SU-DHL-6 (cell line): ENCODE measurements around the gene SUGCT.

ENCODE experiments used
- H2AFZ ChIP-seq: fragments of 200-600 bp; sonication (generic); 2 replicates; pipeline ENCODE4 v1.6.1; 2014; ENCODE audit warnings: low read depth, mild to moderate bottlenecking, moderate library complexity, mixed read lengths, antibody characterized with exemption, low read length; ENCODE audit not compliant: severe bottlenecking
- H3F3A ChIP-seq: fragments of 200-600 bp; shearing (Covaris generic); 2 replicates; pipeline ENCODE4 v1.6.0; 2016; ENCODE audit warnings: antibody characterized with exemption, mild to moderate bottlenecking; ENCODE audit not compliant: insufficient read depth
- H3K27ac ChIP-seq: fragments of 200-600 bp; sonication (generic); 2 replicates; pipeline ENCODE4 v1.5.1; 2016; ENCODE audit warnings: low read depth, mild to moderate bottlenecking, low read length, moderate library complexity, mixed read lengths
- H3K27me3 ChIP-seq: fragments of 200-600 bp; sonication (generic), shearing (Covaris generic); 2 replicates; pipeline ENCODE4 v1.6.0; 2014; ENCODE audit warnings: mild to moderate bottlenecking, low read length
- H3K36me3 ChIP-seq: fragments of 200-600 bp; sonication (generic); 2 replicates; pipeline ENCODE4 v1.6.1; 2014; ENCODE audit warnings: mild to moderate bottlenecking, low read length, mixed read lengths
- H3K4me2 ChIP-seq: fragments of 300-600, 200-600 bp; shearing (Covaris generic), sonication (generic); 2 replicates; pipeline ENCODE4 v1.6.0; 2014; ENCODE audit warnings: low read length, low read depth, mild to moderate bottlenecking; ENCODE audit not compliant: poor library complexity, severe bottlenecking
- H3K4me3 ChIP-seq: fragments of 200-600 bp; sonication (generic); 2 replicates; pipeline ENCODE4 v1.5.1; 2014; ENCODE audit warnings: antibody characterized with exemption, low read length, mild to moderate bottlenecking, mixed read lengths; ENCODE audit not compliant: insufficient read depth, poor library complexity, severe bottlenecking
- H3K79me2 ChIP-seq: fragments of 200-600 bp; sonication (generic); 2 replicates; pipeline ENCODE4 v1.6.1; 2014; ENCODE audit warnings: mild to moderate bottlenecking, low read length, moderate library complexity; ENCODE audit not compliant: insufficient read depth
- H3K9ac ChIP-seq: fragments of 200-600 bp; sonication (generic); 2 replicates; pipeline ENCODE4 v1.7.0; 2014; ENCODE audit warnings: mild to moderate bottlenecking, low read length
- H3K9me2 ChIP-seq: fragments of 200-600 bp; sonication (generic); replicated peaks from 2 replicates; pipeline ENCODE4 v1.6.1; 2014; ENCODE audit warnings: low read length; ENCODE audit not compliant: insufficient read depth
- H3K9me3 ChIP-seq: fragments of 200-600 bp; sonication (generic); 2 replicates; pipeline ENCODE4 v1.6.1; 2014; ENCODE audit warnings: low read length, mixed read lengths; ENCODE audit not compliant: insufficient read depth
- H4K20me1 ChIP-seq: fragments of 200-600 bp; sonication (generic); 2 replicates; pipeline ENCODE4 v1.6.1; 2014; ENCODE audit warnings: low read depth, mild to moderate bottlenecking, antibody characterized with exemption, low read length, moderate library complexity, mixed read lengths
- CTCF ChIP-seq: fragments of 200-600 bp; sonication (generic); IDR thresholded peaks from one replicate; pipeline ENCODE4 v1.5.1; 2017; ENCODE audit warnings: antibody characterized with exemption, mild to moderate bottlenecking, low read length, moderate library complexity; ENCODE audit not compliant: insufficient read depth, poor library complexity, severe bottlenecking
- EZH2phosphoT487 ChIP-seq: fragments of 200-600 bp; sonication (generic), shearing (Covaris generic); conservative IDR thresholded peaks from 2 replicates; pipeline ENCODE4 v1.6.1; 2018; ENCODE audit warnings: mild to moderate bottlenecking, antibody characterized with exemption, low read length, moderate library complexity, mixed read lengths

SUGCT gene

GRCh38 chr7:40842641-40843040 is 707.8 kb downstream of the SUGCT start:
- Histone ChIP-seq H3K4me2 (peak overlapping the region; percentile 78), H3K27me3 (no peaks in the 10 kb centered on the region)

GRCh38 chr7:40843338-40843985 is 708.7 kb downstream of the SUGCT start:
- H3K27ac ChIP-seq = peak overlapping the region; percentile 97

More at GRCh38 chr7:40842641-40843040, 707.8 kb downstream of the SUGCT start:
- Histone ChIP-seq H4K20me1 (no peaks in the 10 kb centered on the region), H3K4me3 (peak overlapping the region; percentile 36), H3K79me2 (peaks cover 24% of the 10 kb centered on the region), H3K9me2 (no peaks in the 10 kb centered on the region), H3K9ac (peak overlapping the region; percentile 49), H3K9me3 (peaks cover 7% of the 10 kb centered on the region; the same call in 1 of the 2 replicates), H3F3A (peaks cover 73% of the 10 kb centered on the region), H2AFZ (peak overlapping the region; percentile 24), H3K36me3 (peaks cover 12% of the 10 kb centered on the region), H3K27ac (peak overlapping the region; percentile 97)
- no peak for TF ChIP-seq EZH2phosphoT487

GRCh38 chr7:40845943-40846342 is 711.1 kb downstream of the SUGCT start:
- H3K27ac ChIP-seq = no peak overlapping the region
- H3K36me3 ChIP-seq = no peaks in the 10 kb centered on the region; the same call in 1 of the 2 replicates
- TF ChIP-seq CTCF (no peak), EZH2phosphoT487 (no peak)
- H3K4me2 ChIP-seq = no peak overlapping the region
- no peak overlapping the region for H3K4me3 ChIP-seq
- H3K9me3 ChIP-seq = no peaks in the 10 kb centered on the region
- peaks cover 45% of the 10 kb centered on the region for H3F3A ChIP-seq
- H4K20me1 ChIP-seq = no peaks in the 10 kb centered on the region
- H3K9ac ChIP-seq = no peak overlapping the region
- H3K27me3 ChIP-seq = no peaks in the 10 kb centered on the region
- H2AFZ ChIP-seq = no peak overlapping the region
- no peaks in the 10 kb centered on the region for H3K79me2 ChIP-seq
- no peaks in the 10 kb centered on the region for H3K9me2 ChIP-seq

More at GRCh38 chr7:40843338-40843985, 708.7 kb downstream of the SUGCT start:
- Histone ChIP-seq H2AFZ (peak overlapping the region; percentile 11), H3K9ac (peak overlapping the region; percentile 49), H3K79me2 (peaks cover 22% of the 10 kb centered on the region), H3K4me3 (no peak overlapping the region), H3K9me2 (no peaks in the 10 kb centered on the region), H3K27me3 (no peaks in the 10 kb centered on the region), H3K4me2 (peak overlapping the region; percentile 78), H3F3A (peaks cover 66% of the 10 kb centered on the region), H3K36me3 (peaks cover 12% of the 10 kb centered on the region), H3K9me3 (peaks cover 7% of the 10 kb centered on the region; the same call in 1 of the 2 replicates), H4K20me1 (no peaks in the 10 kb centered on the region)
- TF ChIP-seq EZH2phosphoT487 = no peak
- no peak for TF ChIP-seq CTCF

- no peak overlapping the region for H3K27ac ChIP-seq
- no peaks in the 10 kb centered on the region for H4K20me1 ChIP-seq
- no peaks in the 10 kb centered on the region; the same call in 1 of the 2 replicates for H3K36me3 ChIP-seq
- peaks cover 25% of the 10 kb centered on the region for H3F3A ChIP-seq
- TF ChIP-seq CTCF (no peak), EZH2phosphoT487 (no peak)
- no peak overlapping the region for H2AFZ ChIP-seq
- H3K9ac ChIP-seq = no peak overlapping the region
- no peak overlapping the region for H3K4me3 ChIP-seq
- H3K4me2 ChIP-seq = no peak overlapping the region
- H3K79me2 ChIP-seq = no peaks in the 10 kb centered on the region
- H3K9me2 ChIP-seq = no peaks in the 10 kb centered on the region
- no peaks in the 10 kb centered on the region for H3K27me3 ChIP-seq
- H3K9me3 ChIP-seq = no peaks in the 10 kb centered on the region
Measured at GRCh38 chr7:40847921-40848320, 713.1 kb downstream of the SUGCT start.
